ENCODE measurements around the gene MAU2. TPM values are rescaled to one million over a fixed set of nuclear protein-coding genes. Genes with fewer than 3 reads are reported as not detected.

Gene MAU2
- total and polyA plus RNA-seq, 2 of the 8 experiments (the other 6 are each of a cell fraction or from before 2014, with no cell fraction given): 32.0 to 40.8 TPM

GRCh38 chr19:19343762-19344161 is 23.1 kb downstream of the MAU2 start:
- FAIRE-seq (no peak), DNase-seq (ENCODE audit: low read depth in 1 of 2, low spot score in 2 of 2) (no peak)
- Histone ChIP-seq H3K23me2 (ENCODE audit: low read depth, low read length) (no peaks in the 10 kb centered on the region), H3K27me3 (replicated peaks in 1 of 4; ENCODE audit: control insufficient read depth in 3 of 4, extremely low read depth in 1 of 4, insufficient read depth in 3 of 4, low read length in 3 of 4) (no peaks in the 10 kb centered on the region), H4K8ac (ENCODE audit: extremely low read depth, insufficient read depth, low read length) (no peak overlapping the region), H3K4ac (replicated peaks; ENCODE audit: insufficient read length, low read depth, low read length) (no peak overlapping the region), H3K4me1 (replicated peaks in 1 of 4; ENCODE audit: control insufficient read depth in 3 of 4, insufficient read depth in 4 of 4, low read length in 3 of 4) (no peaks in the 10 kb centered on the region; a peak in 1 of 7 replicates), H2BK12ac (ENCODE audit: low read depth, low read length) (no peak overlapping the region), H3K18ac (ENCODE audit: extremely low read depth, low read length) (no peak overlapping the region), H4K5ac (ENCODE audit: insufficient read length, low read depth, low read length) (no peak overlapping the region), H2BK15ac (ENCODE audit: low read length) (no peak overlapping the region), H2AFZ (ENCODE audit: low read length) (no peak overlapping the region), H3K27ac (ENCODE audit: low read depth, low read length) (no peak overlapping the region), H3K4me3 (ENCODE audit: extremely low read depth in 1 of 4, insufficient read depth in 2 of 4, low read depth in 3 of 4, low read length in 4 of 4) (no peak overlapping the region), H2BK120ac (replicated peaks; ENCODE audit: low read depth, low read length) (no peak overlapping the region), H4K91ac (replicated peaks; ENCODE audit: insufficient read length, low read length) (no peak overlapping the region), H3K4me2 (ENCODE audit: insufficient read depth in 1 of 2, low read depth in 2 of 2, low read length in 2 of 2) (no peak overlapping the region), H4K20me1 (replicated peaks in 1 of 2; ENCODE audit: control insufficient read depth in 1 of 2, insufficient read depth in 2 of 2, low read length in 2 of 2) (peaks cover 6 to 15% of the 10 kb centered on the region in 2 experiments), H3K79me2 (ENCODE audit: control insufficient read depth in 1 of 2, insufficient read depth in 2 of 2, low read length in 2 of 2) (no peaks in the 10 kb centered on the region), H3K9me3 (ENCODE audit: insufficient read depth in 2 of 2, low read depth in 1 of 2, low read length in 1 of 2) (no peaks in the 10 kb centered on the region), H3K36me3 (ENCODE audit: control insufficient read depth in 2 of 4, insufficient read depth in 4 of 4, low read length in 3 of 4) (peaks cover 25 to 49% (median 41%) of the 10 kb centered on the region in 4 experiments), H3K79me1 (ENCODE audit: low read depth, low read length) (no peaks in the 10 kb centered on the region; the same call in 1 of the 2 replicates), H3K14ac (ENCODE audit: insufficient read length) (no peak overlapping the region), H3K23ac (ENCODE audit: insufficient read length) (no peak overlapping the region), H3K56ac (replicated peaks; ENCODE audit: insufficient read length, low read depth, low read length) (no peak overlapping the region), H2AK5ac (ENCODE audit: low read depth, low read length) (no peak overlapping the region), H2BK5ac (ENCODE audit: low read depth, low read length) (no peak overlapping the region), H3K9ac (replicated peaks in 1 of 4; ENCODE audit: extremely low read depth in 1 of 4, low read depth in 3 of 4, low read length in 3 of 4) (no peak overlapping the region), H2BK20ac (ENCODE audit: low read length) (no peak overlapping the region)
- CTCF ChIA-PET (ENCODE audit: partially characterized antibody): interaction anchor here (0.6 to 5.8 kb wide), 4 partner anchors 9 to 402 kb away, joined by 3 to 56 read pairs (median 20); no protein-coding TSS in a partner anchor
- TF ChIP-seq BRCA1 (IDR thresholded peaks at IDR 0.05; ENCODE audit: low read depth, low read length) (no peak), TAF1 (IDR thresholded peaks at IDR 0.05; ENCODE audit: low read depth, low read length) (no peak), PHF8 (conservative IDR thresholded peaks at IDR 0.05; ENCODE audit: low read depth, low read length) (no peak), RNF2 (IDR thresholded peaks at IDR 0.05; ENCODE audit: borderline replicate concordance, low read depth, low read length, missing control alignments, poor library complexity, severe bottlenecking) (no peak), HDAC6 (IDR thresholded peaks at IDR 0.05; ENCODE audit: low read depth, low read length) (no peak), ATF2 (IDR thresholded peaks at IDR 0.05; ENCODE audit: low read length) (no peak), SIRT6 (IDR thresholded peaks at IDR 0.05; ENCODE audit: low read length) (no peak), POU5F1 (IDR thresholded peaks at IDR 0.05; ENCODE audit: low read depth, low read length) (no peak), USF2 (IDR thresholded peaks at IDR 0.05; ENCODE audit: low read length) (no peak)
- POLR2A ChIA-PET (ENCODE audit: partially characterized antibody): interaction anchor here (0.6 to 1.6 kb wide), 2 partner anchors 10 to 15 kb away, joined by 3 to 4 read pairs; no protein-coding TSS in a partner anchor
- 87% methylated on average over 12 of the region's 14 CpGs; no CpG with 5 or more reads in 1 of the 2 experiments for WGBS, 2 experiments (ENCODE audit: extremely low coverage in 1 of 2, insufficient coverage in 1 of 2, insufficient read length in 1 of 2, insufficient replicate concordance in 2 of 2, low coverage in 1 of 2, low lambda C conversion rate in 2 of 2, missing lambda C conversion rate in 1 of 2)
